HUES48 (cell line): ENCODE results near the gene RGS6.

Source experiments
- H3K27ac ChIP-seq: one replicate; pipeline ENCODE4 v1.7.0; 2013; ENCODE audit warnings: low read depth, low read length, inconsistent platforms
- H3K27me3 ChIP-seq: 2 replicates; pipeline ENCODE4 v1.6.1; 2013; ENCODE audit warnings: mild to moderate bottlenecking, low read length; ENCODE audit not compliant: control insufficient read depth, insufficient read depth
- H3K36me3 ChIP-seq: 2 replicates; pipeline ENCODE4 v1.6.1; 2013; ENCODE audit warnings: low read length; ENCODE audit not compliant: control insufficient read depth, insufficient read depth
- H3K4me1 ChIP-seq: 2 replicates; pipeline ENCODE4 v1.6.1; 2013; ENCODE audit warnings: mild to moderate bottlenecking, low read length; ENCODE audit not compliant: control insufficient read depth, insufficient read depth
- H3K4me3 ChIP-seq: 2 replicates; pipeline ENCODE4 v1.5.1; 2013; ENCODE audit warnings: mild to moderate bottlenecking, low read depth, low read length
- H3K9ac ChIP-seq: 2 replicates; pipeline ENCODE4 v1.6.1; 2013; ENCODE audit warnings: mild to moderate bottlenecking, low read depth, low read length, moderate library complexity
- H3K9me3 ChIP-seq: 2 replicates; pipeline ENCODE4 v1.6.1; 2013; ENCODE audit warnings: low read length; ENCODE audit not compliant: control insufficient read depth, insufficient read depth

RGS6 gene

GRCh38 chr14:72498646-72499045, 566.4 kb downstream of the RGS6 start:
- no peaks in the 10 kb centered on the region for H3K27me3 ChIP-seq
- H3K9me3 ChIP-seq: peaks cover 5% of the 10 kb centered on the region
- no peak overlapping the region for H3K27ac ChIP-seq

GRCh38 chr14:72499746-72500145, 567.5 kb downstream of the RGS6 start:
- no peaks in the 10 kb centered on the region for H3K36me3 ChIP-seq
- no peaks in the 10 kb centered on the region for H3K4me1 ChIP-seq
- H3K27me3 ChIP-seq: no peaks in the 10 kb centered on the region
- peaks cover 6% of the 10 kb centered on the region; the same call in 1 of the 2 replicates for H3K9me3 ChIP-seq
- H3K27ac ChIP-seq: no peak overlapping the region
- H3K4me3 ChIP-seq: no peak overlapping the region
- no peak overlapping the region for H3K9ac ChIP-seq

More at GRCh38 chr14:72498646-72499045, 566.4 kb downstream of the RGS6 start:
- Histone ChIP-seq H3K9ac (no peak overlapping the region), H3K4me3 (no peak overlapping the region), H3K4me1 (no peaks in the 10 kb centered on the region), H3K36me3 (no peaks in the 10 kb centered on the region)

DNA sequence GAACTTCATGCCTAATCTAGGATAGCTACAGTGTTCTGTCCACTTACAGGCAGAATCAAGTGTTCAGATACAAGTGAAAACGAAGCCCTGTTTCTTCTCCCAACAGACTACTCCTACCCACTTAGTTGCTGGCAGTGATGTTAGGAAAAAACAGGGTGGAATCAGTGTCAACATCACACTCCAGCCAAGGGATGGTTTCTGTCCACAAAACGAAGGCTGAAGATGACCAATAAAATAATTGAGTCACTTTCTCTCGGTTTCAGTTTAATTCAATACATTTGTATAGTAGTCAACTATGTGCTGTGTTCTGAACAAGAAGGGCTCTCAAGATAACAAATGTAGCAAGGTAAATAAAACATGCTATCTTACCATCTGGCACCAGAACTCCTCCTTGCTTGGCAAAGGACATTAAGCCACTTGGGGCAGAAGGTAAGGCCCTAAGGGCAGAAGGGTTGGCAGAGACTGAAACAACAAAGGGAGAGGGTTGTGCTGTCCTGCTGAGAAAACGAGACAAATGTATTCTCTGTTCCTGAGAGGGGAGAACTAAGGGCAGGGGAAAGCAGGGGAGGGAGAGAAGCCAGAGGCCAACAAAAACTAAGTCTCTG, 568.1 kb downstream of the RGS6 start:
- Histone ChIP-seq H3K27ac (no peak overlapping the region), H3K27me3 (no peaks in the 10 kb centered on the region), H3K4me3 (no peak overlapping the region)

GRCh38 chr14:72501439-72501838, 569.2 kb downstream of the RGS6 start:
- Histone ChIP-seq H3K4me1 (no peaks in the 10 kb centered on the region), H3K27me3 (no peaks in the 10 kb centered on the region), H3K4me3 (no peak overlapping the region), H3K27ac (no peak overlapping the region), H3K9ac (no peak overlapping the region), H3K9me3 (peaks cover 6% of the 10 kb centered on the region; the same call in 1 of the 2 replicates), H3K36me3 (no peaks in the 10 kb centered on the region)

More for the DNA sequence above, 568.1 kb downstream of the RGS6 start:
- Histone ChIP-seq H3K4me1 (no peaks in the 10 kb centered on the region), H3K9me3 (peaks cover 6% of the 10 kb centered on the region; the same call in 1 of the 2 replicates), H3K36me3 (no peaks in the 10 kb centered on the region), H3K9ac (no peak overlapping the region)

GRCh38 chr14:72503271-72503670, 571.0 kb downstream of the RGS6 start:
- Histone ChIP-seq H3K9me3 (peaks cover 6% of the 10 kb centered on the region; the same call in 1 of the 2 replicates), H3K27me3 (no peaks in the 10 kb centered on the region), H3K27ac (no peak overlapping the region), H3K4me3 (no peak overlapping the region), H3K9ac (no peak overlapping the region), H3K4me1 (no peaks in the 10 kb centered on the region), H3K36me3 (no peaks in the 10 kb centered on the region)

GRCh38 chr14:72503696-72504368, 571.6 kb downstream of the RGS6 start:
- no peaks in the 10 kb centered on the region for H3K27me3 ChIP-seq
- no peak overlapping the region for H3K27ac ChIP-seq
- no peak overlapping the region for H3K4me3 ChIP-seq
- H3K9me3 ChIP-seq: peaks cover 6% of the 10 kb centered on the region; the same call in 1 of the 2 replicates
- H3K9ac ChIP-seq: no peak overlapping the region
- no peaks in the 10 kb centered on the region for H3K4me1 ChIP-seq
- H3K36me3 ChIP-seq: no peaks in the 10 kb centered on the region

DNA sequence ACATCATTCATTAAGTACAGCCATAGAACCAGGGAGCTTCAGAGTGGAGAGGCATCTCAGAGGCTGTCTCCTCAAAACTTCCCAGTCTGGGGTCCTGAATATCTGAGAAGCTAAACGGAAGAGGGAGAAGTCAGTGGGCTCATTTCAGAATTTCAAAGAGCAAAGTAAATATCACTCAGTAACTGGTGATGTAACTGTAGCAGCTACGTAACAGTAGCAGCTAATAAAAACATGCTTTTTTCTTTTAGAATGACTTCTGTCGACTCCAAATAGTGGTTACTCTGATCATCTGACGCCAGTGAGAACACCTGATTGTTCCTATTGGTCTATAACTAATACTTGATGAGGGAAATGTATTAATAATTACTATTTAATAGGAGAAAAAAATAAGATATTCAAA, 578.3 kb downstream of the RGS6 start:
- no peaks in the 10 kb centered on the region for H3K4me1 ChIP-seq
- H3K4me3 ChIP-seq: no peak overlapping the region
- no peaks in the 10 kb centered on the region for H3K36me3 ChIP-seq
- H3K27ac ChIP-seq: no peak overlapping the region
- no peak overlapping the region for H3K9ac ChIP-seq
- H3K9me3 ChIP-seq: no peaks in the 10 kb centered on the region
- H3K27me3 ChIP-seq: no peaks in the 10 kb centered on the region

DNA sequence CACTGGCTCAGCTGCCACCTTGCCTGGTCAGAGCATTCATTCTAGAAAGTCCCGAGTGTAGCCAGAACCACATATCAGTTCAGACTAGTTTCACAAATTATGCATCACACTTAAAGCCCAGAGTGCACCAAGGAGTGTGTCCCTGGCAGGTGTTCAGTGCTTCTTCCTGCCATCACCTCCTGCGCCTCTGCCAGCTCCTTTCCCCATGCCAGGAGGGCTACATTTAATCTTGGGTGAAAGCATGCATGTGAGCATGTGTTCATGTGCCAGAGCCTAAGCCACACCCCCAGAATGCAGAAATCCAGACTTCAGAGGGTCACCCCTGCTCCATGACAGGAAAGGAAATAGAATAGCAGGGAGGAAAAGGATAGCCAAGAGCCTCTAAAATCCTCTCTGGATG, 580.1 kb downstream of the RGS6 start:
- Histone ChIP-seq H3K4me3 (no peak overlapping the region), H3K36me3 (no peaks in the 10 kb centered on the region), H3K27ac (no peak overlapping the region), H3K9ac (no peak overlapping the region), H3K27me3 (no peaks in the 10 kb centered on the region), H3K9me3 (no peaks in the 10 kb centered on the region), H3K4me1 (no peaks in the 10 kb centered on the region)

DNA sequence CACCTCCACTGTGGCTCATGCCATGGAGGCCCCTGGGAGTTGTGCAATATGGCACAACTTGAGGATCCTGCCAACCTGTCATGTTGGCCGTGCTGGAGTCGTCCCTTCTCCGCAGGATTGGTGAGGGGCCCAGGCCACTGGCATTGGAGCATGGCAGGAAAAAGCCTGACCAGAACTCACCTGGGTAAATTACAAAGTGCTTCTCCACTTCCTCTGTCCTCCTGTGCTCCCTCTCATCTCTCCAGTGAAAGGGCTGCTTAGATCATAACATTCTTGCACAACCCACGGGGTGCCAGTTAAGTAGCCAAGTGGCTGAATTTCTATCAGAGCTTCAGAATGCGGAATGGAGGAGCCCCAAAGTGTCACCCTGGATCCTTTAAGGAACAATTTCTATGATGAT, 580.7 kb downstream of the RGS6 start:
- no peak overlapping the region for H3K9ac ChIP-seq
- no peaks in the 10 kb centered on the region for H3K9me3 ChIP-seq
- H3K4me3 ChIP-seq: no peak overlapping the region
- H3K27ac ChIP-seq: no peak overlapping the region
- H3K36me3 ChIP-seq: no peaks in the 10 kb centered on the region
- no peaks in the 10 kb centered on the region for H3K27me3 ChIP-seq
- no peaks in the 10 kb centered on the region for H3K4me1 ChIP-seq

DNA sequence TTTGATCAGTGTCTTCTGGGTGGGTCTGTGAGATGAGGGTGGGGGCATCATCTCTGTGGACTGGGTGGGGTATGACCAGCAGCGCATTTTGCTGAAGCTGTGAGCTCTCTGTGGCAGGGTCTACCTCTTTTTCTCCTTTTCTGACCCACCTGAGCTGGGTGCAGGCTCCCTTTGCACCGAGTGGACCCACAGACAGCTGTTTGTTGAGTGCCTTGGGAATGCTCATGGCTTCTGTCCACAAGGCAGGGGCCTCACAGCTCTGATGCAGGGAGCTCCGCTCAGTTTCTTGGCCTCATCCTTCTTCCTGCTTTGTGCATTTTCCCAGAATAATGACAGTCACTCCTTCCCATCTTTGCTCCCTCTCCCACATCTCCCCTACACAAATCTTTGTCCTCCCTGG, 581.1 kb downstream of the RGS6 start:
- no peak overlapping the region for H3K9ac ChIP-seq
- H3K27ac ChIP-seq: no peak overlapping the region
- H3K27me3 ChIP-seq: no peaks in the 10 kb centered on the region
- no peaks in the 10 kb centered on the region for H3K36me3 ChIP-seq
- no peaks in the 10 kb centered on the region for H3K9me3 ChIP-seq
- H3K4me3 ChIP-seq: no peak overlapping the region
- H3K4me1 ChIP-seq: no peaks in the 10 kb centered on the region

DNA sequence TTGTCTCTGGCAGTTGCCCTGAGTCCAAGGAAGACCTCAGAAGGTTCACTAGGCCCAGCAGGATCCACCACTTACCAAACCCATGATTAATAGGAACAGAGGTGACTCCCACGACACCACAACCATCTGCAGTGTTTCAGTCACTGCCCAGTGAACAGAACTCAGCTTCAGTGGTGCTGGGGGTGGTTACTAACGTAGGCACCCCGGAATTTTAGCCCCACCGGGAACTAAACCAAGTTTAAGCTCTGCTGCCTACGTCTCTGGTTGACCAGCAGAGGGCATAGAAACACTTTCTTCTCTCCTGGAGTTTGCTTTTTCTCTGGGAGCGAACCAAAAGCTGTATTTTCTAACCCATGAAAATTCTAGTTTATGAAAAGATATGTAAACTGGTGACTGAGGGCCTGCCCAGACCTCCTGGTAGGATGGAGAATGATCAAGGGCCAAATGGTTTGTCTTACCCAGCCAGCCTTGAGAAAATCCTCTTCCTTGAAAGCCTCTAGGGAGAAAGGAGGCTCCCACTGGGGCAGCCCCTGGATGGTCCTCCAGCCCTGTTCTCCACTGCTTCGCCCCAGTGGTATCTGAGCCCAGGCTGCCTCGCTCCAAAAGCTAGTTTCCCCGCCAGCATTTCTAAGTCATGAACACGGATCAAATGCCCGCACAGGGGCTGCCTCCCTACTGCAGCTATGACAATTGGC, 581.9 kb downstream of the RGS6 start:
- Histone ChIP-seq H3K9ac (no peak overlapping the region), H3K9me3 (no peaks in the 10 kb centered on the region), H3K36me3 (no peaks in the 10 kb centered on the region), H3K27ac (no peak overlapping the region), H3K27me3 (no peaks in the 10 kb centered on the region), H3K4me1 (no peaks in the 10 kb centered on the region), H3K4me3 (no peak overlapping the region)
